ENCODE measurements around the gene SUPT7L.

The SUPT7L gene

GRCh38 chr2:27663285-27664153, at the start of gene SUPT7L, which contains the start of gene SLC4A1AP:
SUPT7L (minus strand) TSS chr2:27663614; CDS start chr2:27662192, 1,422 bp downstream.
SLC4A1AP (plus strand) TSS chr2:27663889; CDS start chr2:27663915, 26 bp downstream.
- Histone ChIP-seq H4K20me1 (ENCODE audit: insufficient read depth, low read length) (no peaks in the 10 kb centered on the region), H3K79me2 (ENCODE audit: insufficient read depth, low read length) (peaks cover 25% of the 10 kb centered on the region), H3F3A (ENCODE audit: insufficient read depth, low read length) (no peaks in the 10 kb centered on the region), H3K9me3 (ENCODE audit: low read length) (no peaks in the 10 kb centered on the region), H2AFZ (ENCODE audit: low read length) (peak within 1 kb of the TSS; percentile 11), H3K4me1 (ENCODE audit: insufficient read depth, low read length, severe bottlenecking) (peaks cover 30% of the 10 kb centered on the region), H3K9me2 (ENCODE audit: low read depth, low read length) (no peaks in the 10 kb centered on the region), H3K27me3 (ENCODE audit: insufficient read depth, low read length) (no peaks in the 10 kb centered on the region), H3K4me3 (ENCODE audit: low read depth, low read length, poor library complexity, severe bottlenecking) (peak within 1 kb of the TSS; percentile 74), H3K9ac (ENCODE audit: low read length) (peak within 1 kb of the TSS; percentile 76), H3K4me2 (ENCODE audit: low read length) (peak within 1 kb of the TSS; percentile 94), H3K36me3 (ENCODE audit: insufficient read depth, low read length) (peaks cover 39% of the 10 kb centered on the region; the same call in 1 of the 2 replicates), H3K27ac (ENCODE audit: low read depth, low read length, poor library complexity, severe bottlenecking) (peak within 1 kb of the TSS; percentile 74)
- TF ChIP-seq, protein P1, sequence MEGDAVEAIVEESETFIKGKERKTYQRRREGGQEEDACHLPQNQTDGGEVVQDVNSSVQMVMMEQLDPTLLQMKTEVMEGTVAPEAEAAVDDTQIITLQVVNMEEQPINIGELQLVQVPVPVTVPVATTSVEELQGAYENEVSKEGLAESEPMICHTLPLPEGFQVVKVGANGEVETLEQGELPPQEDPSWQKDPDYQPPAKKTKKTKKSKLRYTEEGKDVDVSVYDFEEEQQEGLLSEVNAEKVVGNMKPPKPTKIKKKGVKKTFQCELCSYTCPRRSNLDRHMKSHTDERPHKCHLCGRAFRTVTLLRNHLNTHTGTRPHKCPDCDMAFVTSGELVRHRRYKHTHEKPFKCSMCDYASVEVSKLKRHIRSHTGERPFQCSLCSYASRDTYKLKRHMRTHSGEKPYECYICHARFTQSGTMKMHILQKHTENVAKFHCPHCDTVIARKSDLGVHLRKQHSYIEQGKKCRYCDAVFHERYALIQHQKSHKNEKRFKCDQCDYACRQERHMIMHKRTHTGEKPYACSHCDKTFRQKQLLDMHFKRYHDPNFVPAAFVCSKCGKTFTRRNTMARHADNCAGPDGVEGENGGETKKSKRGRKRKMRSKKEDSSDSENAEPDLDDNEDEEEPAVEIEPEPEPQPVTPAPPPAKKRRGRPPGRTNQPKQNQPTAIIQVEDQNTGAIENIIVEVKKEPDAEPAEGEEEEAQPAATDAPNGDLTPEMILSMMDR (IDR thresholded peaks at IDR 0.05; ENCODE audit: low read length): no peak
- no peak for TF ChIP-seq EZH2 (IDR thresholded peaks at IDR 0.05; ENCODE audit: borderline replicate concordance, low read length)

- Histone ChIP-seq H3K36me3 (ENCODE audit: insufficient read depth, low read length) (no peaks in the 10 kb centered on the region), H3K9ac (ENCODE audit: low read length) (no peak overlapping the region), H3K79me2 (ENCODE audit: insufficient read depth, low read length) (no peaks in the 10 kb centered on the region), H3K27ac (ENCODE audit: low read depth, low read length, poor library complexity, severe bottlenecking) (no peak overlapping the region), H3K4me1 (ENCODE audit: insufficient read depth, low read length, severe bottlenecking) (no peaks in the 10 kb centered on the region), H3K27me3 (ENCODE audit: insufficient read depth, low read length) (0 out of 2 replicates have a peak, but pooled peaks cover 3% of the 10 kb centered on the region), H2AFZ (ENCODE audit: low read length) (no peak overlapping the region), H4K20me1 (ENCODE audit: insufficient read depth, low read length) (no peaks in the 10 kb centered on the region), H3K4me3 (ENCODE audit: low read depth, low read length, poor library complexity, severe bottlenecking) (no peak overlapping the region), H3F3A (ENCODE audit: insufficient read depth, low read length) (no peaks in the 10 kb centered on the region), H3K9me3 (ENCODE audit: low read length) (no peaks in the 10 kb centered on the region), H3K4me2 (ENCODE audit: low read length) (no peak overlapping the region), H3K9me2 (ENCODE audit: low read depth, low read length) (no peaks in the 10 kb centered on the region)
- TF ChIP-seq, protein P1 (IDR thresholded peaks at IDR 0.05; ENCODE audit: low read length): no peak
- no peak for TF ChIP-seq EZH2 (IDR thresholded peaks at IDR 0.05; ENCODE audit: borderline replicate concordance, low read length)
Measured at GRCh38 chr2:27713201-27713600, 49.8 kb upstream of the SUPT7L start.

GRCh38 chr2:27712522-27712921, 49.1 kb upstream of the SUPT7L start:
- TF ChIP-seq, protein P1 (IDR thresholded peaks at IDR 0.05; ENCODE audit: low read length): no peak
- TF ChIP-seq EZH2 (IDR thresholded peaks at IDR 0.05; ENCODE audit: borderline replicate concordance, low read length): no peak
- no peaks in the 10 kb centered on the region for H3K79me2 ChIP-seq (ENCODE audit: insufficient read depth, low read length)

More at GRCh38 chr2:27712522-27712921, 49.1 kb upstream of the SUPT7L start:
- H3K4me1 ChIP-seq (ENCODE audit: insufficient read depth, low read length, severe bottlenecking): no peaks in the 10 kb centered on the region
- no peak overlapping the region for H3K4me2 ChIP-seq (ENCODE audit: low read length)
- H3K9me3 ChIP-seq (ENCODE audit: low read length): no peaks in the 10 kb centered on the region
- no peak overlapping the region for H2AFZ ChIP-seq (ENCODE audit: low read length)
- H4K20me1 ChIP-seq (ENCODE audit: insufficient read depth, low read length): no peaks in the 10 kb centered on the region
- H3K9me2 ChIP-seq (ENCODE audit: low read depth, low read length): no peaks in the 10 kb centered on the region
- no peaks in the 10 kb centered on the region for H3F3A ChIP-seq (ENCODE audit: insufficient read depth, low read length)
- H3K27me3 ChIP-seq (ENCODE audit: insufficient read depth, low read length): 0 out of 2 replicates have a peak, but pooled peaks cover 3% of the 10 kb centered on the region
- H3K36me3 ChIP-seq (ENCODE audit: insufficient read depth, low read length): no peaks in the 10 kb centered on the region
- H3K9ac ChIP-seq (ENCODE audit: low read length): no peak overlapping the region
- H3K27ac ChIP-seq (ENCODE audit: low read depth, low read length, poor library complexity, severe bottlenecking): no peak overlapping the region
- H3K4me3 ChIP-seq (ENCODE audit: low read depth, low read length, poor library complexity, severe bottlenecking): no peak overlapping the region
